Breast epithelium (tissue), 4 donors: ENCODE data around the gene ASB16. TPM values are rescaled to one million over a fixed set of nuclear protein-coding genes. Genes with fewer than 3 reads are reported as not detected.
"Not testable (repeated sequence)": the region's sequence is repeated elsewhere in the genome, so short reads cannot be mapped to it uniquely, and the experiment has no call there.

Experiments used
- DNase-seq, 2 donors: peaks; one replicate each; pipeline ENCODE4 v3.0.0-alpha.2; 2019; ENCODE audit warnings: low spot score in 2 of 2
- H3K27ac ChIP-seq, 2 donors: fragments of 200-600 bp; sonication (generic) in 1 of 2; one replicate each; pipeline ENCODE4 v1.5.1; 2016 to 2019; ENCODE audit warnings: mild to moderate bottlenecking in 1 of 2
- H3K27me3 ChIP-seq, 2 donors: fragments of 200-600 bp; sonication (generic) in 1 of 2; one replicate each; pipeline versions ENCODE4 v1.5.1 to v1.6.0; 2017 to 2019; ENCODE audit warnings: control low read depth in 1 of 2, mild to moderate bottlenecking in 1 of 2
- H3K36me3 ChIP-seq: fragments of 200-600 bp; one replicate; pipeline ENCODE4 v1.5.1; 2019
- H3K4me1 ChIP-seq, 2 donors: fragments of 200-600 bp; sonication (generic); one replicate each; pipeline ENCODE4 v1.5.1; 2016 to 2019; ENCODE audit warnings: control low read depth in 1 of 2
- H3K4me3 ChIP-seq, 3 donors: fragments of 200-600 bp; sonication (generic); 1 replicate in 2 of 3; 2 replicates in 1 of 3; pipeline ENCODE4 v1.5.1; 2016 to 2019; ENCODE audit warnings: mild to moderate bottlenecking in 3 of 3, moderate library complexity in 2 of 3
- H3K9me3 ChIP-seq, 2 donors: fragments of 200-600 bp; sonication (generic) in 1 of 2; one replicate each; pipeline ENCODE4 v1.5.1; 2016 to 2019; ENCODE audit warnings: control low read depth in 1 of 2
- CTCF ChIP-seq, 3 donors: fragments of 450-650 bp; IDR thresholded peaks; one replicate each; pipeline ENCODE4 v1.5.1; 2016 to 2017; ENCODE audit warnings: antibody characterized with exemption in 3 of 3, mild to moderate bottlenecking in 3 of 3, moderate library complexity in 3 of 3
- POLR2A ChIP-seq: fragments of 450-650 bp; IDR thresholded peaks from one replicate; pipeline ENCODE4 v1.6.1; 2016; ENCODE audit warnings: antibody characterized with exemption, mild to moderate bottlenecking, moderate library complexity
- POLR2AphosphoS5 ChIP-seq, 3 donors: sonication (generic); formaldehyde crosslinking; IDR thresholded peaks; one replicate each; pipeline ENCODE4 v1.6.1; 2017; ENCODE audit warnings: antibody characterized with exemption in 3 of 3
- intact Hi-C: fragments of 100-400 bp; cut with DNase I; formaldehyde crosslinking; loops from one replicate; pipeline ENCODE4 v1.15.1; 2023; ENCODE audit warnings: low total_unique reads
- total RNA-seq, 3 donors: library from RNA; depleted of rRNA; stranded (reverse); fragments of >200 nt; gene quantifications; one replicate each; pipeline ENCODE4 v1.1.0, GENCODE V29; 2016

Gene ASB16
- total RNA-seq, 3 donors from 2014 or later, result 0.29 to 0.33 TPM; not detected in 1

DNA sequence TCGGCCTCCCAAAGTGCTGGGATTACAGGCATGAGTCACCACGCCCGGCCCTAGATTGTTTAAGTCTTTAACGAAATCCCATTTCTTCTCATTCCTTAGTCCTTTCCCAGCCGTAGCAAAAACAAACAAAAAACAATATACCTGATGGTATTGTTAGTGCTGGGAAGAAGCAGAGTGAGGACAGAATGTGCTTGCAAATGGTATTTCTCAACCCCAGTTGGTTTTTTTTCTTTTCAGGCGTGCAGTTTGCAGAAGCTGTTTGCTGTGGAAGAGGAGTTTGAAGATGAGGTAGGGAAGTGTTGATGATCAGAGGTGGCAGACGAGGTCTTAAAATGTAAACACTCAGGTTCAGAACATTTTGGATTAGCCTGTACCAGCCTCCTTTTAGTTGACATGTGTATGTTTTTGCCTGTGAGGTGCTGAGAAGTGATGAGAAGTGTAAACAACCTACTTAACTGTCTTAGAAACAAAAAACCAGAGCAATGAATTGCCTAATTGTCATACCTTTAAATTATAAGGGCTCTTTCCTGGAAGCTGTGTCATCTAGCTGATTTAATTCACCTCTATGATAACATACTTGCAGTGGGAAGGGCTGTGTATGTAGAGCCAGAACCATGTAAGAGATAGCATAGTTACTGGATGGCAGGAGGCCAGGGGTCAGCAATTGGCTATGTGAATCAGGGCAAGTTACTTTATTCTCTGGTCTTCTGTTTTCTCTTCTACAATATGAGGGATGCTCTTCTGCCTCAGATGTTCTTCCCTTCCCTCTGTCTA lies 25.4 kb upstream of the ASB16 start:
- no peaks in the 10 kb centered on the region for H3K36me3 ChIP-seq
- H3K27ac ChIP-seq, result no peak overlapping the region
- H3K9me3 ChIP-seq, result no peaks in the 10 kb centered on the region
- TF ChIP-seq CTCF (IDR thresholded peaks at IDR 0.05), result no peak
- TF ChIP-seq POLR2AphosphoS5 (IDR thresholded peaks at IDR 0.05), result no peak
- TF ChIP-seq POLR2A, result no peak
- no peak for DNase-seq
- no peak overlapping the region for H3K4me3 ChIP-seq
- intact Hi-C loops, result no loop called here
- H3K4me1 ChIP-seq, result no peaks in the 10 kb centered on the region
- no peaks in the 10 kb centered on the region for H3K27me3 ChIP-seq

- TF ChIP-seq CTCF (IDR thresholded peaks at IDR 0.05), result no peak
- no peak for TF ChIP-seq POLR2A
- no peak for TF ChIP-seq POLR2AphosphoS5 (IDR thresholded peaks at IDR 0.05)
- no peak overlapping the region for H3K27ac ChIP-seq
- no peaks in the 10 kb centered on the region for H3K4me1 ChIP-seq
- intact Hi-C loops, result no loop called here
- no peaks in the 10 kb centered on the region for H3K27me3 ChIP-seq
- H3K36me3 ChIP-seq, result no peaks in the 10 kb centered on the region
- no peak for DNase-seq
- no peak overlapping the region for H3K4me3 ChIP-seq
- no peaks in the 10 kb centered on the region for H3K9me3 ChIP-seq
Measured at GRCh38 chr17:44146375-44147346, 23.8 kb upstream of the ASB16 start.

GRCh38 chr17:44147812-44148211 lies 22.7 kb upstream of the ASB16 start:
- Histone ChIP-seq H3K27ac (no peak overlapping the region), H3K4me3 (no peak overlapping the region), H3K36me3 (no peaks in the 10 kb centered on the region), H3K27me3 (no peaks in the 10 kb centered on the region), H3K9me3 (no peaks in the 10 kb centered on the region), H3K4me1 (no peaks in the 10 kb centered on the region)
- no peak for DNase-seq
- intact Hi-C loops, result no loop called here
- no peak for TF ChIP-seq POLR2AphosphoS5 (IDR thresholded peaks at IDR 0.05)
- TF ChIP-seq POLR2A, result no peak
- TF ChIP-seq CTCF (IDR thresholded peaks at IDR 0.05), result no peak

DNA sequence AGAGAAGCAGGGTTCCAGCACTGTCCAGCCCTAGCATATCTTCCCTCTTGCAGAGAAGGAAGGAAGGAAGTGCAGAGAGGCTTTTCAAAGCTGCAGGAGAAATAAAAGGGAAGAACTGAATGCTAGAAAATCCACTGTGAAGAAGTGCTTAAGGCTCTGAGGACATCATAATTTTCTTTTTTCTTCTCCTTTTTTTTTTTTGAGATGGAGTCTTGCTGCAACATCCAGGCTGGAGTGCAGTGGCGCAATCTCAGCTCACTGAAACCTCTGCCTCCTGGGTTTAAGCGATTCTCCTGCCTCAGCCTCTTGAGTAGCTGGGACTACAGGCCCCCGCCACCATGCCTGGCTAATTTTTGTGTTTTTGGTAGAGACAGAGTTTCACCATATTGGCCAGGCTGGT lies 21.4 kb upstream of the ASB16 start:
- H3K27me3 ChIP-seq, DNase-seq, intact Hi-C loops, H3K9me3 ChIP-seq, H3K4me3 ChIP-seq, H3K27ac ChIP-seq, H3K36me3 ChIP-seq, H3K4me1 ChIP-seq: not testable (repeated sequence)

- Histone ChIP-seq H3K27me3 (no peaks in the 10 kb centered on the region), H3K36me3 (no peaks in the 10 kb centered on the region), H3K4me1 (no peaks in the 10 kb centered on the region), H3K4me3 (no peak overlapping the region), H3K27ac (no peak overlapping the region), H3K9me3 (no peaks in the 10 kb centered on the region)
- no peak for DNase-seq
- TF ChIP-seq CTCF (IDR thresholded peaks at IDR 0.05) (no peak), POLR2A (no peak), POLR2AphosphoS5 (IDR thresholded peaks at IDR 0.05) (no peak)
- intact Hi-C loops, result no loop called here
Measured at GRCh38 chr17:44149750-44150329, 20.7 kb upstream of the ASB16 start.
